ENCODE results near the gene RAD9A. TPM values are rescaled to one million over a fixed set of nuclear protein-coding genes. Genes with fewer than 3 reads are reported as not detected.

RAD9A gene
- total and polyA plus RNA-seq, 2 donors = 9.5 to 35.2 TPM

DNA sequence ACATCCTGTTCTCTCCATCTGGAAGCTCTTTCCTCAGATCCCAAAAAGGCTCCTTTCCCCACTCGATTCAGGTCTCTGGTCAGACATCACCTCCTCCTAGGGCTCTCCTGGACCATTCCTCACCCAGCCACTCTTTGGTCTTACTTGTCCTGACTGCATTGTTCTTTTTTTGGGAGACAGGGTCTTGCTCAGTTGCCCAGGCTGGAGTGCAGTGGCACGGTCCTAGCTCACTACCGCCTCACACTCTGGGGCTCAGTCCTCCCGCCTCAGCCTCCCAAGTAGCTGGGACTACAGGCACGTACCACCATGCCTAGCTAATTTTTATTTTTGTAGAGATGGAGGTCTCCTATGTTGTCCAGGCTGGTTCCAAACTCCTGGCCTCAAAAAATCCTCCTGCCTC, 53.7 kb downstream of the RAD9A start:
- peaks cover 0 to 8% of the 10 kb centered on the region in 2 donors for H3K9me3 ChIP-seq (ENCODE audit: control insufficient read depth in 2 of 2, insufficient read depth in 1 of 2, low read length in 1 of 2)
- H3K4me1 ChIP-seq (ENCODE audit: control insufficient read depth in 2 of 2, insufficient read depth in 2 of 2, low read length in 2 of 2) = peaks cover 36 to 65% of the 10 kb centered on the region in 2 donors
- no peak for DNase-seq (ENCODE audit: low read depth in 6 of 9, low spot score in 9 of 9)
- peaks cover 4 to 8% of the 10 kb centered on the region in 2 donors for H3K36me3 ChIP-seq (ENCODE audit: control insufficient read depth in 2 of 2, insufficient read depth in 2 of 2, low read length in 1 of 2)
- H3K27ac ChIP-seq (ENCODE audit: low read depth in 1 of 2, low read length in 1 of 2) = no peak overlapping the region
- WGBS = 88% methylated on average over 5 of the region's 5 CpGs
- no peak overlapping the region for H3K4me3 ChIP-seq (ENCODE audit: low read length in 2 of 2)
- H3K27me3 ChIP-seq (ENCODE audit: control insufficient read depth in 2 of 2, insufficient read depth in 1 of 2, low read length in 1 of 2) = no peaks in the 10 kb centered on the region

Other genes starting within 250 kb of the RAD9A start
- 89.5 TPM for gene GRK2, start 125.5 kb upstream of the RAD9A start, total RNA-seq
- 158 TPM for gene GRK2, start 125.5 kb upstream of the RAD9A start, polyA plus RNA-seq
- 32.1 TPM for gene ANKRD13D, start 102.7 kb upstream of the RAD9A start, total RNA-seq
- gene ANKRD13D, start 102.7 kb upstream of the RAD9A start, polyA plus RNA-seq = 99.1 TPM
- gene SSH3, start 88.5 kb upstream of the RAD9A start, total RNA-seq = 1.8 TPM
- gene SSH3, start 88.5 kb upstream of the RAD9A start, polyA plus RNA-seq = 11.8 TPM
- gene POLD4, start 38.4 kb upstream of the RAD9A start, total RNA-seq = 70.0 TPM
- gene POLD4, start 38.4 kb upstream of the RAD9A start, polyA plus RNA-seq = 143 TPM
- gene CLCF1, start 18.4 kb upstream of the RAD9A start, total RNA-seq = 0.19 TPM
- gene CLCF1, start 18.4 kb upstream of the RAD9A start, polyA plus RNA-seq = 2.0 TPM
- gene PPP1CA, start 9.9 kb downstream of the RAD9A start, total RNA-seq = 207 TPM
- 141 TPM for gene PPP1CA, start 9.9 kb downstream of the RAD9A start, polyA plus RNA-seq
- 172 TPM for gene TBC1D10C, start 12.1 kb downstream of the RAD9A start, total RNA-seq
- 318 TPM for gene TBC1D10C, start 12.1 kb downstream of the RAD9A start, polyA plus RNA-seq
- gene CARNS1, start 23.7 kb downstream of the RAD9A start, total RNA-seq = 0.57 TPM
- gene CARNS1, start 23.7 kb downstream of the RAD9A start, polyA plus RNA-seq = 1.7 TPM
- 50.1 TPM for gene RPS6KB2, start 36.5 kb downstream of the RAD9A start, total RNA-seq
- gene RPS6KB2, start 36.5 kb downstream of the RAD9A start, polyA plus RNA-seq = 76.8 TPM
- 198 TPM for gene PTPRCAP, start 45.7 kb downstream of the RAD9A start, total RNA-seq
- 151 TPM for gene PTPRCAP, start 45.7 kb downstream of the RAD9A start, polyA plus RNA-seq
- gene CORO1B, start 51.5 kb downstream of the RAD9A start, total RNA-seq = 45.6 TPM
- 32.3 TPM for gene CORO1B, start 51.5 kb downstream of the RAD9A start, polyA plus RNA-seq
- not detected for gene GPR152, start 60.7 kb downstream of the RAD9A start, total RNA-seq
- gene GPR152, start 60.7 kb downstream of the RAD9A start, polyA plus RNA-seq = not detected
- 0.52 TPM for gene CABP4, start 63.4 kb downstream of the RAD9A start, total RNA-seq
- 1.6 TPM for gene CABP4, start 63.4 kb downstream of the RAD9A start, polyA plus RNA-seq
- 17.3 TPM for gene TMEM134, start 77.3 kb downstream of the RAD9A start, total RNA-seq
- 96.3 TPM for gene TMEM134, start 77.3 kb downstream of the RAD9A start, polyA plus RNA-seq
- 111 TPM for gene AIP, start 91.0 kb downstream of the RAD9A start, total RNA-seq
- gene AIP, start 91.0 kb downstream of the RAD9A start, polyA plus RNA-seq = 96.4 TPM
- gene PITPNM1, start 113.4 kb downstream of the RAD9A start, total RNA-seq = 21.6 TPM
- gene PITPNM1, start 113.4 kb downstream of the RAD9A start, polyA plus RNA-seq = 57.2 TPM
- 31.4 TPM for gene CDK2AP2, start 116.2 kb downstream of the RAD9A start, total RNA-seq
- gene CDK2AP2, start 116.2 kb downstream of the RAD9A start, polyA plus RNA-seq = 51.2 TPM
- gene CABP2, start 131.5 kb downstream of the RAD9A start, total RNA-seq = 0.05 TPM
- gene CABP2, start 131.5 kb downstream of the RAD9A start, polyA plus RNA-seq = 0.14 TPM
- gene GSTP1, start 191.8 kb downstream of the RAD9A start, total RNA-seq = 389 TPM
- 630 TPM for gene GSTP1, start 191.8 kb downstream of the RAD9A start, polyA plus RNA-seq
- 126 TPM for gene NDUFV1, start 214.9 kb downstream of the RAD9A start, total RNA-seq
- 207 TPM for gene NDUFV1, start 214.9 kb downstream of the RAD9A start, polyA plus RNA-seq
- 5.8 TPM for gene NUDT8, start 238.0 kb downstream of the RAD9A start, total RNA-seq
- 4.7 TPM for gene NUDT8, start 238.0 kb downstream of the RAD9A start, polyA plus RNA-seq
- gene TBX10, start 247.8 kb downstream of the RAD9A start, total RNA-seq = 0.05 TPM
- gene TBX10, start 247.8 kb downstream of the RAD9A start, polyA plus RNA-seq = 0.09 TPM